OCI-LY3 (cell line): ENCODE results near the gene TNNC2.

Experiments used
- CTCF ChIP-seq: fragments of 200-600, 300-600 bp; sonication (generic); IDR thresholded peaks from 2 replicates; pipeline ENCODE4 v1.5.1; 2014; ENCODE audit warnings: antibody characterized with exemption, low read length, low read depth
- EZH2phosphoT487 ChIP-seq: fragments of 200-600 bp; shearing (Covaris generic); IDR thresholded peaks from 2 replicates; pipeline ENCODE4 v1.6.1; 2018; ENCODE audit warnings: antibody characterized with exemption, mixed run types, low read depth

GRCh38 chr20:45836841-45837240 lies 9.7 kb upstream of the TNNC2 start:
- no peak for TF ChIP-seq CTCF
- no peak for TF ChIP-seq EZH2phosphoT487
